Natural killer cell (primary cell): ENCODE results near the gene WDR33. TPM values are rescaled to one million over a fixed set of nuclear protein-coding genes. Genes with fewer than 3 reads are reported as not detected.

ENCODE experiments used
- ATAC-seq, 3 donors: fragments of 150-1000 bp in 2 of 3; fragments of 200-7000 bp in 1 of 3; cut with Tn5 transposase; 1 replicate in 1 of 3; 2 replicates in 2 of 3; pipeline ENCODE4 v1.10.0; 2021; ENCODE audit warnings: mild to moderate bottlenecking in 2 of 3, moderate library complexity in 2 of 3
- DNase-seq, 2 donors: peaks; one replicate each; pipeline versions ENCODE4 v3.0.0 to v3.0.0-alpha.2; 2013 to 2021; ENCODE audit warnings: mixed read lengths in 1 of 2
- H3K27ac ChIP-seq: one replicate; pipeline ENCODE4 v1.5.1; 2013; ENCODE audit warnings: mild to moderate bottlenecking, low read length
- H3K27me3 ChIP-seq: one replicate; pipeline ENCODE4 v1.6.1; 2013; ENCODE audit warnings: low read length; ENCODE audit not compliant: control insufficient read depth, insufficient read depth
- H3K36me3 ChIP-seq: one replicate; pipeline ENCODE4 v1.6.1; 2013; ENCODE audit warnings: low read length; ENCODE audit not compliant: control insufficient read depth, insufficient read depth
- H3K4me1 ChIP-seq: one replicate; pipeline ENCODE4 v1.6.1; 2013; ENCODE audit warnings: low read length; ENCODE audit not compliant: control insufficient read depth, insufficient read depth
- H3K4me3 ChIP-seq: one replicate; pipeline ENCODE4 v1.5.1; 2013; ENCODE audit warnings: low read length
- H3K9me3 ChIP-seq: one replicate; pipeline ENCODE4 v1.6.1; 2013; ENCODE audit warnings: low read length; ENCODE audit not compliant: control insufficient read depth, insufficient read depth
- H3K27ac Mint-ChIP-seq, 2 donors: one replicate each; pipeline ENCODE4 v1.8.0; 2022; ENCODE audit warnings: mild to moderate bottlenecking in 2 of 2, mixed read lengths in 2 of 2, moderate library complexity in 1 of 2
- H3K27me3 Mint-ChIP-seq, 2 donors: one replicate each; pipeline ENCODE4 v1.8.0; 2022; ENCODE audit warnings: low read depth in 2 of 2, mixed read lengths in 2 of 2
- H3K36me3 Mint-ChIP-seq: one replicate; pipeline ENCODE4 v1.8.0; 2022; ENCODE audit warnings: mixed read lengths
- H3K4me1 Mint-ChIP-seq, 2 donors: one replicate each; pipeline ENCODE4 v1.8.0; 2022; ENCODE audit warnings: mixed read lengths in 2 of 2
- H3K4me3 Mint-ChIP-seq: one replicate; pipeline ENCODE4 v1.8.0; 2022; ENCODE audit warnings: mild to moderate bottlenecking, moderate library complexity, mixed read lengths
- H3K9me3 Mint-ChIP-seq, 2 donors: one replicate each; pipeline ENCODE4 v1.8.0; 2022; ENCODE audit warnings: mixed read lengths in 2 of 2
- WGBS: methylation state at CpG from one replicate; pipeline ENCODE4 v1.1.7; 2013; ENCODE audit warnings: missing lambda C conversion rate; ENCODE audit not compliant: insufficient coverage; 5-methylcytosine and 5-hydroxymethylcytosine counted together
- intact Hi-C: fragments of 100-400 bp; cut with micrococcal nuclease; formaldehyde crosslinking; loops from one replicate; pipeline ENCODE4 v1.14.2; 2022
- total RNA-seq, 4 donors: library from RNA; stranded (reverse); fragments of 120-200 nt in 1 of 4; gene quantifications; one replicate each; pipeline versions ENCODE4 v1.2.3 to v1.2.4, GENCODE V29; 2013 to 2022
- TF ChIP-seq, protein P1 (sequence below): fragments of 200-600 bp; IDR thresholded peaks from one replicate; pipeline ENCODE4 v1.8.0; 2022; ENCODE audit warnings: antibody characterized with exemption

The WDR33 gene
- total RNA-seq, 3 donors from 2014 or later (not counting 1 experiment from before 2014, with no cell fraction given), result 55.2 to 78.4 (median 55.3) TPM

DNA sequence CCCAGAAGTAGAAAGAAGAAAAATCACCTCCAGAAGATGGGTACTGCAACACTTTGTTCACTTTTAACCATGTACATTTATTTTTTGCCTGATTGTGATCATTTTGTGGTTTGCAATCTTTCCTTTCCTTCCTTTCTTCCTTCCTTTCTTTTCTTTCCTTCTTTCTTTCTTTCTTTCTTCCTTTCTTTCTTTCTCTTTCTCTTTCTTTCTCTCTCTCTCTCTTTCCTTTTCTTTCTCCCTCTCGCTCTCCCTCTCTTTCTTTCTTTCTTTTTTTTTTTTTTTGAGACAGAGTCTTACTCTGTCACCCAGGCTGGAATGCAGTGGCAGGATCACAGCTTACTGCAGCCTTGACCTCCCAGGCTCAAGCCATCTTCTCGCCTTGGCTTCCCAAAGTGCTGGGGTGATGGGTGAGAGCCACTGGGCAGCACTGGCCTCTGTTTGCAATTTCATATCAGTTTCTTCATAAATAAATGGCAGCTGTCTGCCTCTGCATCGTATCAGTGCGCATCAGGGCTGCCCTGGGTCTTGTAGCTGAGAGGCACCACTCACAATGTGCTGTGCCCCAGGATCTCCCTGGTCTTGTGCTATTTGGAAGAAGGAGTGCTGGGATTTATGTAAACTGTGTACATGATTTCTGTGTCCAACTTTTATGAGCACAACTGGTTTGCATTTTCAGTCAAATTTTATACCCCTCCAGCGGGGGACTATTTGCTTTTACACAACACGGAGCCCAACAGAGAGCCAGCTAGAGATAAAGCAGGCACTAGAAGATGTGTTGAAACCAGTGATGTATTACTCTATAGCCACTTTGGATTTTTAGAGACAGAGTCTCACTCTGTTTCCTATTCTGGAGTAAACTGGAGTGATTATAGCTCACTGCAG lies 128.8 kb downstream of the WDR33 start:
- Histone ChIP-seq H3K4me1 (peaks cover 4% of the 10 kb centered on the region), H3K4me3 (no peak overlapping the region), H3K36me3 (no peaks in the 10 kb centered on the region), H3K9me3 (no peaks in the 10 kb centered on the region), H3K27ac (no peak overlapping the region), H3K27me3 (peaks cover 2% of the 10 kb centered on the region)
- no peak overlapping the region for H3K27ac Mint-ChIP-seq
- DNase-seq (no peak), ATAC-seq (no peak)
- intact Hi-C loops, result no loop called here
- H3K4me3 Mint-ChIP-seq, result no peak overlapping the region
- H3K9me3 Mint-ChIP-seq, result no peaks in the 10 kb centered on the region
- no peaks in the 10 kb centered on the region for H3K36me3 Mint-ChIP-seq
- peaks cover 25 to 55% of the 10 kb centered on the region in 2 donors for H3K27me3 Mint-ChIP-seq
- TF ChIP-seq, protein P1, sequence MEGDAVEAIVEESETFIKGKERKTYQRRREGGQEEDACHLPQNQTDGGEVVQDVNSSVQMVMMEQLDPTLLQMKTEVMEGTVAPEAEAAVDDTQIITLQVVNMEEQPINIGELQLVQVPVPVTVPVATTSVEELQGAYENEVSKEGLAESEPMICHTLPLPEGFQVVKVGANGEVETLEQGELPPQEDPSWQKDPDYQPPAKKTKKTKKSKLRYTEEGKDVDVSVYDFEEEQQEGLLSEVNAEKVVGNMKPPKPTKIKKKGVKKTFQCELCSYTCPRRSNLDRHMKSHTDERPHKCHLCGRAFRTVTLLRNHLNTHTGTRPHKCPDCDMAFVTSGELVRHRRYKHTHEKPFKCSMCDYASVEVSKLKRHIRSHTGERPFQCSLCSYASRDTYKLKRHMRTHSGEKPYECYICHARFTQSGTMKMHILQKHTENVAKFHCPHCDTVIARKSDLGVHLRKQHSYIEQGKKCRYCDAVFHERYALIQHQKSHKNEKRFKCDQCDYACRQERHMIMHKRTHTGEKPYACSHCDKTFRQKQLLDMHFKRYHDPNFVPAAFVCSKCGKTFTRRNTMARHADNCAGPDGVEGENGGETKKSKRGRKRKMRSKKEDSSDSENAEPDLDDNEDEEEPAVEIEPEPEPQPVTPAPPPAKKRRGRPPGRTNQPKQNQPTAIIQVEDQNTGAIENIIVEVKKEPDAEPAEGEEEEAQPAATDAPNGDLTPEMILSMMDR, result no peak
- 92% methylated on average over 6 of the region's 6 CpGs for WGBS
- peaks cover 0 to 4% of the 10 kb centered on the region in 2 donors for H3K4me1 Mint-ChIP-seq

DNA sequence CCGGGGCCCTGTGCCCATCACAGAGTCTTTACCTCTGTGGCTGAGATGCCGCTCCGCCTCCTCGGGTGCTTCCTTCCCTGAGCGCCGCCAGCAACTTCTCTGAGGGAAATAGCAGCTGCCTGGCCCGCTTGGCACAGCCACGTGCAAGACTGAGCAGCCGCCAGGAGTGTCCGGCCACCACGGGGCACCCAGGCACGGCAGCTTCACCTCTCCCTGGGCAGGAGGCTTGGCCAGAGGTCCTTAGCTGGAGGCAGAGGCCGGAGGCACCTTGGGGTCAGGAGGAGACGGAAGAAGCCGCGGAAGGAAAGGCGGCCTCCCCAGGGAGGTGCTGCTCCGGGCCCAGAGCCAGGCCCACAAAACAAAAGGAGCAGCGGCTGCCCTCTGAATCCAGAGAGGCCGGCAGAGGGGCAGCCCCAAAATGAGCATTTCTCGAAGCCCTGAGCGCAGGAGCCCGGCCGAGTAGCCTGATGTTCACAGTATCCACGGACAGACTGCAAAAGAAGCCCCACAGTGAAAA lies 129.6 kb downstream of the WDR33 start:
- Mint-ChIP-seq H3K4me3 (no peak overlapping the region), H3K27me3 (peaks cover 26 to 55% of the 10 kb centered on the region in 2 donors), H3K9me3 (no peaks in the 10 kb centered on the region), H3K27ac (no peak overlapping the region), H3K36me3 (no peaks in the 10 kb centered on the region), H3K4me1 (peaks cover 0 to 4% of the 10 kb centered on the region in 2 donors)
- Histone ChIP-seq H3K9me3 (no peaks in the 10 kb centered on the region), H3K4me3 (no peak overlapping the region), H3K36me3 (no peaks in the 10 kb centered on the region), H3K27me3 (peaks cover 7% of the 10 kb centered on the region), H3K4me1 (peaks cover 4% of the 10 kb centered on the region), H3K27ac (no peak overlapping the region)
- TF ChIP-seq, protein P1, result no peak
- no peak for ATAC-seq
- WGBS, result 48% methylated on average over 25 of the region's 25 CpGs
- intact Hi-C loops, result no loop called here
- no peak for DNase-seq

DNA sequence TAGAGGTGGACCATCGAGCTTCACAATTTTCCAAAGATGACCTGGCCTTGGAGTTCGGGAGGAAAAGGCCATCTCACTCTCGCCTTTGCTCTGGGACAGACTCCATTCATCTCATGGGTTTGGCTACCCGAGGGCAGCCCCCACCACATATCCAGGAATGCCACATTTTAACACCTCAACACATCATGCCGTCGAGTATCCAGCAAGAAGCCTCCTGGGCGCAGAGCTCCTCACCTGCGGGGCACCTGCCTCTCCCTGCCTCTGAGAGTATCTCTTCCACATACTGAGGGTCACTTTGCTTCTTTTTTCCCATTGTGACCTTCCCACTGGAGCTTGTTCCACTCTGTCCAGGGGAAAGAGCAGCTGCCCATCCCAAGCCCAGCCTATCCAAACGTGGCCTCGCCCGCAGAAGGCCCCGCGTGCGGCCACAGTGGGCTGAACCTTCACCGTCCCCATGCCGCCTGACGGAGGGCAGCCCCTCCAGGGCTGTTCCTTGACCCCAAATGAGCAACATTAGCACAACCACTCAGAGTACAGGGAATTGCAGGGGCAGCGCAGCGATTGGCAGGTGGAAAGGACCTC lies 130.2 kb downstream of the WDR33 start:
- TF ChIP-seq, protein P1, result no peak
- 83% methylated on average over 19 of the region's 19 CpGs for WGBS

More for the DNA sequence above, 130.2 kb downstream of the WDR33 start:
- Histone ChIP-seq H3K27ac (no peak overlapping the region), H3K36me3 (no peaks in the 10 kb centered on the region), H3K4me3 (no peak overlapping the region), H3K9me3 (no peaks in the 10 kb centered on the region), H3K27me3 (peaks cover 7% of the 10 kb centered on the region), H3K4me1 (peaks cover 4% of the 10 kb centered on the region)
- peaks cover 28 to 55% of the 10 kb centered on the region in 2 donors for H3K27me3 Mint-ChIP-seq
- DNase-seq, result no peak
- intact Hi-C loops, result no loop called here
- no peaks in the 10 kb centered on the region for H3K9me3 Mint-ChIP-seq
- H3K27ac Mint-ChIP-seq, result no peak overlapping the region
- no peak for ATAC-seq
- H3K4me3 Mint-ChIP-seq, result no peak overlapping the region
- H3K36me3 Mint-ChIP-seq, result no peaks in the 10 kb centered on the region
- H3K4me1 Mint-ChIP-seq, result peaks cover 0 to 4% of the 10 kb centered on the region in 2 donors
